NCI-H1417 (cell line): ENCODE data around the gene CAB39.

ENCODE experiments used
- DNase-seq, 3 experiments: peaks; one replicate each; lab custom pipeline; 2025; lab: John Stamatoyannopoulos, UW

The CAB39 gene

GRCh38 chr2:230863442-230864121 is 150.9 kb downstream of the CAB39 start:
- peak in 2 of 3 experiments; percentile 6 to 24 for DNase-seq

GRCh38 chr2:230864122-230864604 is 151.5 kb downstream of the CAB39 start:
- peak in 1 of 3 experiments; percentile 27 for DNase-seq

- DNase-seq: peak; percentile 60 to 82 (median 77)
Measured at GRCh38 chr2:230864605-230865306, 152.1 kb downstream of the CAB39 start, which contains the start of gene ITM2C. Gene ITM2C, plus strand, starts transcription at chr2:230864942. Its CDS starts 84 bp downstream, at chr2:230865026.

GRCh38 chr2:230865307-230865765 is 152.7 kb downstream of the CAB39 start:
- DNase-seq: peak in 1 of 3 experiments; percentile 51

- DNase-seq: peak in 2 of 3 experiments; percentile 55 to 59
Measured at GRCh38 chr2:230865766-230866755, 153.4 kb downstream of the CAB39 start.

- peak in 2 of 3 experiments; percentile 34 to 76 for DNase-seq
Measured at GRCh38 chr2:230866756-230867523, 154.3 kb downstream of the CAB39 start.

- peak in 2 of 3 experiments; percentile 70 to 91 for DNase-seq
Measured at GRCh38 chr2:230868161-230868946, 155.7 kb downstream of the CAB39 start.

- DNase-seq: peak in 1 of 3 experiments; percentile 37
Measured at GRCh38 chr2:230868947-230869913, 156.6 kb downstream of the CAB39 start.

GRCh38 chr2:230869914-230870543 is 157.4 kb downstream of the CAB39 start:
- no peak for DNase-seq
